Hippocampal formation (tissue), 2 donors: ENCODE results near the gene ASTN2.

Experiments
- DNase-seq, 2 donors: peaks; one replicate each; lab custom pipeline; 2025; lab: John Stamatoyannopoulos, UW

ASTN2 gene

GRCh38 chr9:116387934-116388698 is 1026.7 kb downstream of the ASTN2 start:
- DNase-seq, result no peak

- no peak for DNase-seq
Observed at GRCh38 chr9:116383936-116384335, 1030.9 kb downstream of the ASTN2 start.

GRCh38 chr9:116383133-116383532 is 1031.7 kb downstream of the ASTN2 start:
- no peak for DNase-seq

- no peak for DNase-seq
Observed at GRCh38 chr9:116382053-116382452, 1032.8 kb downstream of the ASTN2 start.

- no peak for DNase-seq
Observed at GRCh38 chr9:116381350-116381749, 1033.5 kb downstream of the ASTN2 start.

GRCh38 chr9:116380496-116380995 is 1034.3 kb downstream of the ASTN2 start:
- DNase-seq, result no peak

- no peak for DNase-seq
Observed at GRCh38 chr9:116379821-116380220, 1035.0 kb downstream of the ASTN2 start.

- DNase-seq, result no peak
Observed at GRCh38 chr9:116378873-116379272, 1036.0 kb downstream of the ASTN2 start.

GRCh38 chr9:116377179-116377798 is 1037.6 kb downstream of the ASTN2 start:
- no peak for DNase-seq
